ENCODE data around the gene CHIC2. TPM values are rescaled to one million over a fixed set of nuclear protein-coding genes. Genes with fewer than 3 reads are reported as not detected.

Gene CHIC2
- total RNA-seq, 1 experiment from 2014 or later: 11.0 TPM

DNA sequence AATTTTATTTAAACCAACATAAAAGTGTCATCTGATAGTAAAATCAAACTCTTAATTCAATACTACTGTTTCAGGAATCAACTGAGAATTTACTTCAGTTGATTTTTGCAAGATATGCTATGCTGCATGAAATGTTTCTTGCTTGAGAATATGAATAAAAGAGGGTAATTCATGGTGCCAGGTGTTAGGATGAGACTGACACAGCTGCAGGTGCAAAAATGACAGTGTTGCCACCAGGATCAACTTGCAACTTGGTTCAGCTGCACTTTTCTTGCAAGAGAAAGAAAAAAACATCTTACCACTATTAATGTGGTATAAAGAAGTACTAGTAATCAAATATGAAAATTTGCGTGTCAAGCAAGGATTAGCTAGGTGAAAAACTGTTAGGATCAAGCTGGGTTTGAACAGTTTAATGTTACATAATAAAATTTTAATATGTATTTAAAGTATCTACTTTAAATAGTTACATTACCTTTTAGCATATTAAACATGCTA is 49.7 kb downstream of the CHIC2 start:
- ChIA-PET CTCF (interaction anchor here (0.6 to 3.0 kb wide), 4 partner anchors 85 to 817 kb away, joined by 3 to 9 read pairs (median 6); no protein-coding TSS in a partner anchor), POLR2A (interaction anchor here (0.7 kb wide), 1 partner anchor 308 kb away, joined by 3 read pairs; no protein-coding TSS in a partner anchor)
- DNase-seq (ENCODE audit: low spot score): no peak
- no peak for ATAC-seq
- Mint-ChIP-seq H3K27me3 (ENCODE audit: low read depth) (no peaks in the 10 kb centered on the region), H3K9me3 (no peaks in the 10 kb centered on the region), H3K36me3 (no peaks in the 10 kb centered on the region), H3K4me1 (peaks cover 67% of the 10 kb centered on the region), H3K4me3 (peak overlapping the region; percentile 55), H3K27ac (no peak overlapping the region)
- TF ChIP-seq ZNF396 (CRISPR knock-in tag; IDR thresholded peaks at IDR 0.05; ENCODE audit: borderline replicate concordance): no peak
- TF ChIP-seq, protein P1, sequence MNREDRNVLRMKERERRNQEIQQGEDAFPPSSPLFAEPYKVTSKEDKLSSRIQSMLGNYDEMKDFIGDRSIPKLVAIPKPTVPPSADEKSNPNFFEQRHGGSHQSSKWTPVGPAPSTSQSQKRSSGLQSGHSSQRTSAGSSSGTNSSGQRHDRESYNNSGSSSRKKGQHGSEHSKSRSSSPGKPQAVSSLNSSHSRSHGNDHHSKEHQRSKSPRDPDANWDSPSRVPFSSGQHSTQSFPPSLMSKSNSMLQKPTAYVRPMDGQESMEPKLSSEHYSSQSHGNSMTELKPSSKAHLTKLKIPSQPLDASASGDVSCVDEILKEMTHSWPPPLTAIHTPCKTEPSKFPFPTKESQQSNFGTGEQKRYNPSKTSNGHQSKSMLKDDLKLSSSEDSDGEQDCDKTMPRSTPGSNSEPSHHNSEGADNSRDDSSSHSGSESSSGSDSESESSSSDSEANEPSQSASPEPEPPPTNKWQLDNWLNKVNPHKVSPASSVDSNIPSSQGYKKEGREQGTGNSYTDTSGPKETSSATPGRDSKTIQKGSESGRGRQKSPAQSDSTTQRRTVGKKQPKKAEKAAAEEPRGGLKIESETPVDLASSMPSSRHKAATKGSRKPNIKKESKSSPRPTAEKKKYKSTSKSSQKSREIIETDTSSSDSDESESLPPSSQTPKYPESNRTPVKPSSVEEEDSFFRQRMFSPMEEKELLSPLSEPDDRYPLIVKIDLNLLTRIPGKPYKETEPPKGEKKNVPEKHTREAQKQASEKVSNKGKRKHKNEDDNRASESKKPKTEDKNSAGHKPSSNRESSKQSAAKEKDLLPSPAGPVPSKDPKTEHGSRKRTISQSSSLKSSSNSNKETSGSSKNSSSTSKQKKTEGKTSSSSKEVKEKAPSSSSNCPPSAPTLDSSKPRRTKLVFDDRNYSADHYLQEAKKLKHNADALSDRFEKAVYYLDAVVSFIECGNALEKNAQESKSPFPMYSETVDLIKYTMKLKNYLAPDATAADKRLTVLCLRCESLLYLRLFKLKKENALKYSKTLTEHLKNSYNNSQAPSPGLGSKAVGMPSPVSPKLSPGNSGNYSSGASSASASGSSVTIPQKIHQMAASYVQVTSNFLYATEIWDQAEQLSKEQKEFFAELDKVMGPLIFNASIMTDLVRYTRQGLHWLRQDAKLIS (CRISPR knock-in tag; IDR thresholded peaks at IDR 0.05; ENCODE audit: borderline replicate concordance): no peak

GRCh38 chr4:54011201-54011600 is 53.2 kb downstream of the CHIC2 start:
- Mint-ChIP-seq H3K4me1 (peaks cover 53% of the 10 kb centered on the region), H3K4me3 (no peak overlapping the region), H3K36me3 (no peaks in the 10 kb centered on the region), H3K27ac (no peak overlapping the region), H3K27me3 (ENCODE audit: low read depth) (no peaks in the 10 kb centered on the region), H3K9me3 (no peaks in the 10 kb centered on the region)
- POLR2A ChIA-PET: no interaction called here
- ATAC-seq (no peak), DNase-seq (ENCODE audit: low spot score) (no peak)
- CTCF ChIA-PET: no interaction called here
- no peak for TF ChIP-seq TEAD4 (CRISPR knock-in tag; IDR thresholded peaks at IDR 0.05)
- TF ChIP-seq ETV6 (CRISPR knock-in tag; IDR thresholded peaks at IDR 0.05): no peak
- TF ChIP-seq, protein P2, sequence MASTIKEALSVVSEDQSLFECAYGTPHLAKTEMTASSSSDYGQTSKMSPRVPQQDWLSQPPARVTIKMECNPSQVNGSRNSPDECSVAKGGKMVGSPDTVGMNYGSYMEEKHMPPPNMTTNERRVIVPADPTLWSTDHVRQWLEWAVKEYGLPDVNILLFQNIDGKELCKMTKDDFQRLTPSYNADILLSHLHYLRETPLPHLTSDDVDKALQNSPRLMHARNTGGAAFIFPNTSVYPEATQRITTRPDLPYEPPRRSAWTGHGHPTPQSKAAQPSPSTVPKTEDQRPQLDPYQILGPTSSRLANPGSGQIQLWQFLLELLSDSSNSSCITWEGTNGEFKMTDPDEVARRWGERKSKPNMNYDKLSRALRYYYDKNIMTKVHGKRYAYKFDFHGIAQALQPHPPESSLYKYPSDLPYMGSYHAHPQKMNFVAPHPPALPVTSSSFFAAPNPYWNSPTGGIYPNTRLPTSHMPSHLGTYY (CRISPR knock-in tag; IDR thresholded peaks at IDR 0.05): no peak
- TF ChIP-seq, protein P3, sequence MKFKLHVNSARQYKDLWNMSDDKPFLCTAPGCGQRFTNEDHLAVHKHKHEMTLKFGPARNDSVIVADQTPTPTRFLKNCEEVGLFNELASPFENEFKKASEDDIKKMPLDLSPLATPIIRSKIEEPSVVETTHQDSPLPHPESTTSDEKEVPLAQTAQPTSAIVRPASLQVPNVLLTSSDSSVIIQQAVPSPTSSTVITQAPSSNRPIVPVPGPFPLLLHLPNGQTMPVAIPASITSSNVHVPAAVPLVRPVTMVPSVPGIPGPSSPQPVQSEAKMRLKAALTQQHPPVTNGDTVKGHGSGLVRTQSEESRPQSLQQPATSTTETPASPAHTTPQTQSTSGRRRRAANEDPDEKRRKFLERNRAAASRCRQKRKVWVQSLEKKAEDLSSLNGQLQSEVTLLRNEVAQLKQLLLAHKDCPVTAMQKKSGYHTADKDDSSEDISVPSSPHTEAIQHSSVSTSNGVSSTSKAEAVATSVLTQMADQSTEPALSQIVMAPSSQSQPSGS (CRISPR knock-in tag; IDR thresholded peaks at IDR 0.05; ENCODE audit: borderline replicate concordance, low read depth): no peak
- TF ChIP-seq GTF2I (CRISPR knock-in tag; conservative IDR thresholded peaks at IDR 0.05): no peak
- TF ChIP-seq ZNF416 (CRISPR knock-in tag; IDR thresholded peaks at IDR 0.05): no peak
- TF ChIP-seq MLX (CRISPR knock-in tag; IDR thresholded peaks at IDR 0.05): no peak
- TF ChIP-seq ZNF138 (CRISPR knock-in tag; conservative IDR thresholded peaks at IDR 0.05): no peak
- no peak for TF ChIP-seq NR2C2 (CRISPR knock-in tag; IDR thresholded peaks at IDR 0.05)
- no peak for TF ChIP-seq FOXK1 (CRISPR knock-in tag; IDR thresholded peaks at IDR 0.05)
- TF ChIP-seq ZNF219 (CRISPR knock-in tag; IDR thresholded peaks at IDR 0.05; ENCODE audit: borderline replicate concordance): no peak
- no peak for TF ChIP-seq SOX15 (CRISPR knock-in tag; IDR thresholded peaks at IDR 0.05)
- TF ChIP-seq ESRRA (CRISPR knock-in tag; IDR thresholded peaks at IDR 0.05; ENCODE audit: borderline replicate concordance): no peak
- no peak for TF ChIP-seq GRHL2 (CRISPR knock-in tag; IDR thresholded peaks at IDR 0.05; ENCODE audit: insufficient replicate concordance, severe bottlenecking)

GRCh38 chr4:54006755-54007154 is 57.6 kb downstream of the CHIC2 start:
- H3K27ac Mint-ChIP-seq: no peak overlapping the region
- POLR2A ChIA-PET: no interaction called here
- no peaks in the 10 kb centered on the region for H3K36me3 Mint-ChIP-seq
- ATAC-seq (no peak), DNase-seq (ENCODE audit: low spot score) (no peak)
- H3K9me3 Mint-ChIP-seq: no peaks in the 10 kb centered on the region
- H3K27me3 Mint-ChIP-seq (ENCODE audit: low read depth): no peaks in the 10 kb centered on the region
- CTCF ChIA-PET: no interaction called here
- peaks cover 28% of the 10 kb centered on the region for H3K4me1 Mint-ChIP-seq
- no peak overlapping the region for H3K4me3 Mint-ChIP-seq
- TF ChIP-seq E2F4 (CRISPR knock-in tag; IDR thresholded peaks at IDR 0.05; ENCODE audit: borderline replicate concordance, low read depth): no peak
- TF ChIP-seq, protein P4, sequence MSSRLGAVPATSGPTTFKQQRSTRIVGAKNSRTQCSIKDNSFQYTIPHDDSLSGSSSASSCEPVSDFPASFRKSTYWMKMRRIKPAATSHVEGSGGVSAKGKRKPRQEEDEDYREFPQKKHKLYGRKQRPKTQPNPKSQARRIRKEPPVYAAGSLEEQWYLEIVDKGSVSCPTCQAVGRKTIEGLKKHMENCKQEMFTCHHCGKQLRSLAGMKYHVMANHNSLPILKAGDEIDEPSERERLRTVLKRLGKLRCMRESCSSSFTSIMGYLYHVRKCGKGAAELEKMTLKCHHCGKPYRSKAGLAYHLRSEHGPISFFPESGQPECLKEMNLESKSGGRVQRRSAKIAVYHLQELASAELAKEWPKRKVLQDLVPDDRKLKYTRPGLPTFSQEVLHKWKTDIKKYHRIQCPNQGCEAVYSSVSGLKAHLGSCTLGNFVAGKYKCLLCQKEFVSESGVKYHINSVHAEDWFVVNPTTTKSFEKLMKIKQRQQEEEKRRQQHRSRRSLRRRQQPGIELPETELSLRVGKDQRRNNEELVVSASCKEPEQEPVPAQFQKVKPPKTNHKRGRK (CRISPR knock-in tag; IDR thresholded peaks at IDR 0.05; ENCODE audit: borderline replicate concordance): no peak
- TF ChIP-seq CBFB (CRISPR knock-in tag; IDR thresholded peaks at IDR 0.05; ENCODE audit: low read depth): no peak
- TF ChIP-seq, protein P5, sequence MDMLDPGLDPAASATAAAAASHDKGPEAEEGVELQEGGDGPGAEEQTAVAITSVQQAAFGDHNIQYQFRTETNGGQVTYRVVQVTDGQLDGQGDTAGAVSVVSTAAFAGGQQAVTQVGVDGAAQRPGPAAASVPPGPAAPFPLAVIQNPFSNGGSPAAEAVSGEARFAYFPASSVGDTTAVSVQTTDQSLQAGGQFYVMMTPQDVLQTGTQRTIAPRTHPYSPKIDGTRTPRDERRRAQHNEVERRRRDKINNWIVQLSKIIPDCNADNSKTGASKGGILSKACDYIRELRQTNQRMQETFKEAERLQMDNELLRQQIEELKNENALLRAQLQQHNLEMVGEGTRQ (CRISPR knock-in tag; IDR thresholded peaks at IDR 0.05): no peak
- TF ChIP-seq GTF2I (CRISPR knock-in tag; conservative IDR thresholded peaks at IDR 0.05): no peak
- TF ChIP-seq, protein P6, sequence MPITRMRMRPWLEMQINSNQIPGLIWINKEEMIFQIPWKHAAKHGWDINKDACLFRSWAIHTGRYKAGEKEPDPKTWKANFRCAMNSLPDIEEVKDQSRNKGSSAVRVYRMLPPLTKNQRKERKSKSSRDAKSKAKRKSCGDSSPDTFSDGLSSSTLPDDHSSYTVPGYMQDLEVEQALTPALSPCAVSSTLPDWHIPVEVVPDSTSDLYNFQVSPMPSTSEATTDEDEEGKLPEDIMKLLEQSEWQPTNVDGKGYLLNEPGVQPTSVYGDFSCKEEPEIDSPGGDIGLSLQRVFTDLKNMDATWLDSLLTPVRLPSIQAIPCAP (CRISPR knock-in tag; IDR thresholded peaks at IDR 0.05): no peak

Data from WTC11 (cell line).